Mesothelial cell of epicardium (in vitro differentiated cells): ENCODE measurements around the gene CSTPP1. TPM values are rescaled to one million over a fixed set of nuclear protein-coding genes. Genes with fewer than 3 reads are reported as not detected.
A peak's percentile ranks its signal among the peaks of the same experiment; 100 is the strongest.

Experiments used
- DNase-seq, 2 experiments: peaks; one replicate each; pipeline ENCODE4 v3.0.0; 2021; ENCODE audit warnings: low spot score in 2 of 2; ENCODE audit not compliant: unreplicated experiment in 2 of 2
- H3K27ac Mint-ChIP-seq: 2 replicates; pipeline ENCODE4 v1.8.0; 2021; ENCODE audit warnings: mixed read lengths
- H3K27me3 Mint-ChIP-seq: 2 replicates; pipeline ENCODE4 v1.8.0; 2021; ENCODE audit warnings: low read depth, mixed read lengths
- H3K36me3 Mint-ChIP-seq: 2 replicates; pipeline ENCODE4 v1.8.0; 2021; ENCODE audit warnings: mixed read lengths
- H3K4me1 Mint-ChIP-seq: 2 replicates; pipeline ENCODE4 v1.8.0; 2021; ENCODE audit warnings: mixed read lengths
- H3K4me3 Mint-ChIP-seq: 2 replicates; pipeline ENCODE4 v1.8.0; 2021; ENCODE audit warnings: mild to moderate bottlenecking, moderate library complexity, mixed read lengths
- H3K9me3 Mint-ChIP-seq: 2 replicates; pipeline ENCODE4 v1.8.0; 2021; ENCODE audit warnings: mixed read lengths
- CTCF ChIP-seq: fragments of 200-600 bp; sonication (generic); IDR thresholded peaks from one replicate; pipeline ENCODE4 v1.5.0; 2021; ENCODE audit warnings: antibody characterized with exemption; ENCODE audit not compliant: unreplicated experiment
- total RNA-seq: library from RNA; stranded (reverse); gene quantifications from 3 replicates; pipeline ENCODE4 v1.2.1, GENCODE V29; 2021

Gene CSTPP1
- total RNA-seq, 1 donor from 2014 or later = 44.0 TPM

GRCh38 chr11:47099214-47099917 lies 162.8 kb downstream of the CSTPP1 start:
- Mint-ChIP-seq H3K27ac (peak overlapping the region; percentile 23), H3K36me3 (peaks cover 4% of the 10 kb centered on the region), H3K4me3 (no peak overlapping the region), H3K27me3 (peaks cover 3% of the 10 kb centered on the region), H3K9me3 (peaks cover 13% of the 10 kb centered on the region), H3K4me1 (peaks cover 24% of the 10 kb centered on the region)
- no peak for TF ChIP-seq CTCF
- DNase-seq = no peak

GRCh38 chr11:47099918-47100315 lies 163.4 kb downstream of the CSTPP1 start:
- H3K4me1 Mint-ChIP-seq = peaks cover 30% of the 10 kb centered on the region

GRCh38 chr11:47101406-47101805 lies 164.8 kb downstream of the CSTPP1 start:
- H3K27ac Mint-ChIP-seq = peak overlapping the region; percentile 9
- H3K36me3 Mint-ChIP-seq = peaks cover 4% of the 10 kb centered on the region
- peaks cover 3% of the 10 kb centered on the region for H3K27me3 Mint-ChIP-seq
- TF ChIP-seq CTCF = no peak
- DNase-seq = no peak
- no peak overlapping the region for H3K4me3 Mint-ChIP-seq
- peaks cover 13% of the 10 kb centered on the region for H3K9me3 Mint-ChIP-seq
- peaks cover 31% of the 10 kb centered on the region for H3K4me1 Mint-ChIP-seq

More at GRCh38 chr11:47099918-47100315, 163.4 kb downstream of the CSTPP1 start:
- Mint-ChIP-seq H3K4me3 (no peak overlapping the region), H3K9me3 (peaks cover 13% of the 10 kb centered on the region), H3K27me3 (peaks cover 3% of the 10 kb centered on the region), H3K27ac (no peak overlapping the region), H3K36me3 (peaks cover 4% of the 10 kb centered on the region)
- no peak for DNase-seq
- TF ChIP-seq CTCF = no peak

- peaks cover 29% of the 10 kb centered on the region for H3K4me1 Mint-ChIP-seq
- no peak for DNase-seq
- H3K27me3 Mint-ChIP-seq = peaks cover 3% of the 10 kb centered on the region
- TF ChIP-seq CTCF = no peak
- no peak overlapping the region for H3K4me3 Mint-ChIP-seq
- no peak overlapping the region for H3K27ac Mint-ChIP-seq
- peaks cover 3% of the 10 kb centered on the region for H3K9me3 Mint-ChIP-seq
- no peaks in the 10 kb centered on the region for H3K36me3 Mint-ChIP-seq
These were observed 167.8 kb downstream of the CSTPP1 start for GRCh38 chr11:47104261-47104950.

- no peak overlapping the region for H3K4me3 Mint-ChIP-seq
- no peak for TF ChIP-seq CTCF
- H3K4me1 Mint-ChIP-seq = peaks cover 28% of the 10 kb centered on the region
- no peaks in the 10 kb centered on the region for H3K36me3 Mint-ChIP-seq
- H3K27ac Mint-ChIP-seq = no peak overlapping the region
- H3K27me3 Mint-ChIP-seq = peaks cover 3% of the 10 kb centered on the region
- H3K9me3 Mint-ChIP-seq = no peaks in the 10 kb centered on the region
- DNase-seq = no peak
These were observed 169.0 kb downstream of the CSTPP1 start for GRCh38 chr11:47105541-47105940.
